Liver (tissue), 9 donors: ENCODE measurements around the gene COL19A1. TPM values are rescaled to one million over a fixed set of nuclear protein-coding genes. Genes with fewer than 3 reads are reported as not detected.

Source experiments
- DNase-seq: peaks from one replicate; pipeline ENCODE4 v3.0.0-alpha.2; 2017; ENCODE audit warnings: low spot score
- H3K27ac ChIP-seq, 2 donors: one replicate each; pipeline ENCODE4 v1.7.0; 2013; ENCODE audit warnings: inconsistent platforms in 2 of 2, low read length in 2 of 2, control low read depth in 1 of 2, low read depth in 1 of 2, mild to moderate bottlenecking in 1 of 2
- H3K27me3 ChIP-seq, 4 donors: one replicate each; pipeline versions ENCODE4 v1.6.1 to v1.7.0; 2013; ENCODE audit warnings: low read length in 3 of 4, inconsistent platforms in 1 of 4, mild to moderate bottlenecking in 1 of 4, moderate library complexity in 1 of 4; ENCODE audit not compliant: control insufficient read depth in 4 of 4, insufficient read depth in 4 of 4
- H3K36me3 ChIP-seq, 4 donors: one replicate each; pipeline versions ENCODE4 v1.6.1 to v1.7.0; 2013; ENCODE audit warnings: low read length in 3 of 4, mild to moderate bottlenecking in 3 of 4, low read depth in 1 of 4, moderate library complexity in 1 of 4; ENCODE audit not compliant: control insufficient read depth in 4 of 4, insufficient read depth in 3 of 4
- H3K4me1 ChIP-seq, 4 donors: one replicate each; pipeline versions ENCODE4 v1.6.1 to v1.7.0; 2013; ENCODE audit warnings: low read length in 3 of 4, mild to moderate bottlenecking in 3 of 4, moderate library complexity in 1 of 4; ENCODE audit not compliant: control insufficient read depth in 4 of 4, insufficient read depth in 4 of 4
- H3K4me3 ChIP-seq, 3 donors: one replicate each; pipeline versions ENCODE4 v1.6.1 to v1.7.0; 2013; ENCODE audit warnings: low read length in 3 of 3, control low read depth in 1 of 3, low read depth in 1 of 3, mild to moderate bottlenecking in 1 of 3
- H3K9ac ChIP-seq, 2 donors: one replicate each; pipeline ENCODE4 v1.7.0; 2013; ENCODE audit warnings: low read length in 2 of 2, mild to moderate bottlenecking in 2 of 2, moderate library complexity in 2 of 2, control low read depth in 1 of 2, low read depth in 1 of 2
- H3K9me3 ChIP-seq, 4 donors: one replicate each; pipeline versions ENCODE4 v1.6.1 to v1.7.0; 2013; ENCODE audit warnings: low read length in 3 of 4; ENCODE audit not compliant: control insufficient read depth in 4 of 4
- ATF3 ChIP-seq: IDR thresholded peaks from 2 replicates; pipeline ENCODE4 v1.6.1; 2016; ENCODE audit warnings: antibody characterized with exemption
- CTCF ChIP-seq: fragments of 150-350 bp; IDR thresholded peaks from 2 replicates; pipeline ENCODE4 v1.5.1; 2017; ENCODE audit warnings: improper control_type of control experiment, low read depth, low read length; ENCODE audit not compliant: missing input control
- FOXA2 ChIP-seq: IDR thresholded peaks from 2 replicates; pipeline ENCODE4 v1.6.1; 2016; ENCODE audit warnings: antibody characterized with exemption
- JUND ChIP-seq, 2 donors: IDR thresholded peaks; 2 replicates each; pipeline ENCODE4 v1.6.1; 2016; ENCODE audit warnings: antibody characterized with exemption in 2 of 2
- MAX ChIP-seq: IDR thresholded peaks from 2 replicates; pipeline ENCODE4 v1.6.1; 2016; ENCODE audit warnings: antibody characterized with exemption
- NR2F2 ChIP-seq: IDR thresholded peaks from 2 replicates; pipeline ENCODE4 v1.6.1; 2016; ENCODE audit warnings: antibody characterized with exemption
- RAD21 ChIP-seq, 2 donors: IDR thresholded peaks; 2 replicates each; pipeline ENCODE4 v1.6.1; 2016; ENCODE audit warnings: antibody characterized with exemption in 2 of 2, mild to moderate bottlenecking in 2 of 2
- RXRA ChIP-seq, 2 donors: IDR thresholded peaks; 2 replicates each; pipeline ENCODE4 v1.6.1; 2017 to 2018; ENCODE audit warnings: antibody characterized with exemption in 2 of 2, mild to moderate bottlenecking in 1 of 2
- SP1 ChIP-seq: IDR thresholded peaks from 2 replicates; pipeline ENCODE4 v1.6.1; 2018; ENCODE audit warnings: antibody characterized with exemption, mild to moderate bottlenecking
- YY1 ChIP-seq: IDR thresholded peaks from 2 replicates; pipeline ENCODE4 v1.6.1; 2016; ENCODE audit warnings: antibody characterized with exemption, mild to moderate bottlenecking
- ZBTB33 ChIP-seq: IDR thresholded peaks from 2 replicates; pipeline ENCODE4 v1.6.1; 2016; ENCODE audit warnings: antibody characterized with exemption
- WGBS: extraction: QIAGEN DNeasy Blood & Tissue Kit; methylation state at CpG from one replicate; pipeline ENCODE4 v1.1.7; 2013; 5-methylcytosine and 5-hydroxymethylcytosine counted together
- polyA plus RNA-seq, 2 donors: library from polyadenylated mRNA; stranded (reverse) in 1 of 2; unstranded in 1 of 2; fragments of 200-250 nt in 1 of 2; fragments of >200 nt in 1 of 2; fragmentation: Nextera tagmentation in 1 of 2; extraction: Ambion mirVana in 1 of 2; gene quantifications; one replicate each; pipeline versions ENCODE4 v1.2.1 to v1.2.3, GENCODE V29; 2013 to 2015
- total RNA-seq, 2 donors: library from RNA; depleted of rRNA; stranded (reverse); fragments of >200 nt; gene quantifications; one replicate each; pipeline ENCODE4 v1.2.3, GENCODE V29; 2014
- TF ChIP-seq, protein P1 (sequence below): IDR thresholded peaks from 2 replicates; pipeline ENCODE4 v1.6.1; 2016; ENCODE audit warnings: antibody characterized with exemption, mild to moderate bottlenecking
- donor health status: healthy.
- donor health status: healthy.
- donor health status: healthy.
- donor health status: healthy.
- donor health status: healthy.

The COL19A1 gene
- total and polyA plus RNA-seq, 4 donors: 0.25 to 0.51 TPM; not detected in 2

- DNase-seq: no peak
- no peak overlapping the region for H3K9ac ChIP-seq
- H3K36me3 ChIP-seq: no peaks in the 10 kb centered on the region
- TF ChIP-seq SP1 (peak; percentile 32), NR2F2 (no peak)
- no peaks in the 10 kb centered on the region for H3K9me3 ChIP-seq
- no peak overlapping the region for H3K4me3 ChIP-seq
- WGBS: 45% methylated on average over 6 of the region's 6 CpGs
- peaks cover 0 to 9% (median 4%) of the 10 kb centered on the region in 4 donors for H3K4me1 ChIP-seq
- H3K27ac ChIP-seq: no peak overlapping the region
- H3K27me3 ChIP-seq: no peaks in the 10 kb centered on the region
These were observed 355.5 kb downstream of the COL19A1 start for GRCh38 chr6:70221715-70222438.

DNA sequence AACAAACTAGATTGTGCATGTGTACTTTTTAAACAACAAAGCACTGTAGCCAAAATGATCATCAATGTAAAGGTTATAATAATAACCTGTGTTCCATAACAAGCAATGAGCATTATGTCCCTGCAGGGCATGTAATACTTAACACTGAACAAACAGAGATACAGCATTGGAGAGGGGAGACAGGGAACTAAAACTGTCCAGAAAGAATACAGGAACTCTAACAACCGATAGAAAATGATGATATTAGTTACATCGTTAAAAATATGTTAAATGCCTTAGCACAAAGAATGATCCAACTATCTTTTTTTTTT, 356.0 kb downstream of the COL19A1 start:
- no peak for TF ChIP-seq MAX
- no peak for TF ChIP-seq CTCF
- TF ChIP-seq FOXA2: no peak
- no peak for TF ChIP-seq RXRA (IDR thresholded peaks at IDR 0.05)
- TF ChIP-seq NR2F2: no peak
- no peak for TF ChIP-seq YY1
- no peak for TF ChIP-seq ATF3
- TF ChIP-seq JUND (IDR thresholded peaks at IDR 0.05): no peak
- TF ChIP-seq RAD21 (IDR thresholded peaks at IDR 0.05): no peak
- no peak for TF ChIP-seq ZBTB33
- TF ChIP-seq SP1: no peak
- Histone ChIP-seq H3K4me1 (peaks cover 0 to 9% (median 4%) of the 10 kb centered on the region in 4 donors), H3K27me3 (no peaks in the 10 kb centered on the region), H3K36me3 (no peaks in the 10 kb centered on the region), H3K9ac (no peak overlapping the region), H3K27ac (no peak overlapping the region), H3K4me3 (no peak overlapping the region), H3K9me3 (no peaks in the 10 kb centered on the region)
- WGBS: 67% methylated on average over 2 of the region's 2 CpGs
- no peak for DNase-seq

- TF ChIP-seq, protein P1, sequence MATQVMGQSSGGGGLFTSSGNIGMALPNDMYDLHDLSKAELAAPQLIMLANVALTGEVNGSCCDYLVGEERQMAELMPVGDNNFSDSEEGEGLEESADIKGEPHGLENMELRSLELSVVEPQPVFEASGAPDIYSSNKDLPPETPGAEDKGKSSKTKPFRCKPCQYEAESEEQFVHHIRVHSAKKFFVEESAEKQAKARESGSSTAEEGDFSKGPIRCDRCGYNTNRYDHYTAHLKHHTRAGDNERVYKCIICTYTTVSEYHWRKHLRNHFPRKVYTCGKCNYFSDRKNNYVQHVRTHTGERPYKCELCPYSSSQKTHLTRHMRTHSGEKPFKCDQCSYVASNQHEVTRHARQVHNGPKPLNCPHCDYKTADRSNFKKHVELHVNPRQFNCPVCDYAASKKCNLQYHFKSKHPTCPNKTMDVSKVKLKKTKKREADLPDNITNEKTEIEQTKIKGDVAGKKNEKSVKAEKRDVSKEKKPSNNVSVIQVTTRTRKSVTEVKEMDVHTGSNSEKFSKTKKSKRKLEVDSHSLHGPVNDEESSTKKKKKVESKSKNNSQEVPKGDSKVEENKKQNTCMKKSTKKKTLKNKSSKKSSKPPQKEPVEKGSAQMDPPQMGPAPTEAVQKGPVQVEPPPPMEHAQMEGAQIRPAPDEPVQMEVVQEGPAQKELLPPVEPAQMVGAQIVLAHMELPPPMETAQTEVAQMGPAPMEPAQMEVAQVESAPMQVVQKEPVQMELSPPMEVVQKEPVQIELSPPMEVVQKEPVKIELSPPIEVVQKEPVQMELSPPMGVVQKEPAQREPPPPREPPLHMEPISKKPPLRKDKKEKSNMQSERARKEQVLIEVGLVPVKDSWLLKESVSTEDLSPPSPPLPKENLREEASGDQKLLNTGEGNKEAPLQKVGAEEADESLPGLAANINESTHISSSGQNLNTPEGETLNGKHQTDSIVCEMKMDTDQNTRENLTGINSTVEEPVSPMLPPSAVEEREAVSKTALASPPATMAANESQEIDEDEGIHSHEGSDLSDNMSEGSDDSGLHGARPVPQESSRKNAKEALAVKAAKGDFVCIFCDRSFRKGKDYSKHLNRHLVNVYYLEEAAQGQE: no peak
- peaks cover 0 to 5% (median 0%) of the 10 kb centered on the region in 4 donors for H3K27me3 ChIP-seq
- no peak overlapping the region for H3K27ac ChIP-seq
- no peaks in the 10 kb centered on the region for H3K9me3 ChIP-seq
- peaks cover 0 to 9% (median 4%) of the 10 kb centered on the region in 4 donors for H3K4me1 ChIP-seq
- WGBS: 93% methylated on average over 2 of the region's 2 CpGs
- DNase-seq: no peak
- H3K9ac ChIP-seq: no peak overlapping the region
- H3K36me3 ChIP-seq: no peaks in the 10 kb centered on the region
- H3K4me3 ChIP-seq: no peak overlapping the region
These were observed 358.7 kb downstream of the COL19A1 start for GRCh38 chr6:70225055-70225454.
